GM12891 (cell line): ENCODE results near the gene HOXC12.

ENCODE experiments used
- DNase-seq: peaks from one replicate; pipeline ENCODE4 v3.0.0; 2011; ENCODE audit warnings: low spot score; ENCODE audit not compliant: insufficient read length
- FAIRE-seq: peaks from 2 replicates; lab custom pipeline; 2011; peaks lifted over from hg19 to GRCh38; lab: Jason Lieb, UNC
- PAX5 ChIP-seq: IDR thresholded peaks from 2 replicates; pipeline ENCODE4 v1.6.1; 2011; ENCODE audit warnings: low read length, moderate library complexity, mild to moderate bottlenecking; ENCODE audit not compliant: insufficient read depth, severe bottlenecking
- POLR2A ChIP-seq: IDR thresholded peaks from 2 replicates; pipeline ENCODE4 v1.6.1; 2011; ENCODE audit warnings: low read depth, low read length, control low read depth
- POLR2AphosphoS5 ChIP-seq: IDR thresholded peaks from 2 replicates; pipeline ENCODE4 v1.6.1; 2011; ENCODE audit warnings: low read depth, low read length, control low read depth
- POU2F2 ChIP-seq: IDR thresholded peaks from 2 replicates; pipeline ENCODE4 v1.6.1; 2011; ENCODE audit warnings: low read depth, mild to moderate bottlenecking, control low read depth, low read length, moderate library complexity
- SPI1 ChIP-seq: IDR thresholded peaks from 2 replicates; pipeline ENCODE4 v1.6.1; 2011; ENCODE audit warnings: low read depth, low read length, control low read depth
- TAF1 ChIP-seq: IDR thresholded peaks from 2 replicates; pipeline ENCODE4 v1.6.1; 2011; ENCODE audit warnings: low read depth, low read length, control low read depth

The HOXC12 gene

DNA sequence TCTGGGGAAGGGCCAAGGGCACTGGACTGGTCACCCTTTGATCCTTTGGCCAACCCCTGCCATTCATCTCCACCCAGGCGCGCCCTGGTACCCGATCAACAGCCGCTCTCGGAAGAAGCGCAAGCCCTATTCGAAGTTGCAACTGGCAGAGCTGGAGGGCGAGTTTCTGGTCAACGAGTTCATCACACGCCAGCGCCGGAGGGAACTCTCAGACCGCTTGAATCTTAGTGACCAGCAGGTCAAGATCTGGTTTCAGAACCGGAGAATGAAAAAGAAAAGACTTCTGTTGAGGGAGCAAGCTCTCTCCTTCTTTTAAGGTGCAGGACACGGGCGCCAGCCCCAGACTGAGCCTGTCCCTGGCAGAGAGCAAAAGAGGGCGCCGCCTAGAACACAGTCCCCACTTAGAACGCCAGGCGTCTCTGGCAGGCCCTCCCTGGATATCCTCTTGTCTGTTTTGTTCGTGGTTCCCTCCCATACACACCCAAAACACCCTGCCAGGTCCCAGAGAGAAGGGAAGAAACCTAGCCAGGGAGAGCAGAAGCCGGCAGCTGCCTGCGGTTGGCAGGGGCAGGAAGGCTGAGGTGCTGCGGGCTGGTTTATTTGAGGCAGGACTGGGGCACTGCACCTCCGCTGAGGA lies 1.7 kb downstream of the HOXC12 start:
- DNase-seq (no peak), FAIRE-seq (no peak)
- TF ChIP-seq PAX5: no peak
- TF ChIP-seq SPI1: no peak
- no peak for TF ChIP-seq POLR2A
- TF ChIP-seq POU2F2: no peak
- no peak for TF ChIP-seq POLR2AphosphoS5
- no peak for TF ChIP-seq TAF1

DNA sequence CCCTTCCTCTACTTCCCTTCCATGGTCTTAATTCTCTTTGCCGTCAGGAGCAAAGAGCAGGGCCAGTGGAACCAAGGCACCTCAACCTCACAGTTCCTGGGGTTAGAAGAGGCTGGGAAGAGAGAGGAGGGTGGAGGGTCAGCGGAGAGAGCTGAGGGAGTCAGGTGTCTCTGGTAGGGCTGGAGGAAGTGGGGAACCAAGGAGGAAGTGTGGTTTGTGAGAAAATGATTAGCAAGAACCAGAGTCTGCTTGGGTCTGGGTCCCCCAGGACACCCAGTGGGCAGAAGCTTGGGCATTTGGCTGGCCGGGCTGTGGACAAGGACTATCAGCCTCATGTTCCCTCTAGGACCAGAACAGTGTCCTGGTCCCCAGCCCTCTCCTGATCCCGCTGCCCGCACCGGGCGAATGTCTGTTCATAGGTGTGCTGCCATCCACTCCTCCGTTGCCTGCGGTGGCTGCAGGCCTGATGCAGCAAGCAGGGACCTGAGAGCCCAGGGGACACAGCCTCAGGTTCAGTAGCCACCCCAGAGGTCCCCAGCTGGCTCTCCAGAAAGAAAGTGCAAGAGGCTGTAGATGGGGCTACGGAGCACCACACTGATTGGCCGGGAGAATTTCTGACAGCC lies 2.3 kb downstream of the HOXC12 start:
- TF ChIP-seq POU2F2 (no peak), SPI1 (peak; percentile 24; the same call in 1 of the 2 replicates), POLR2AphosphoS5 (no peak), TAF1 (no peak)
- DNase-seq (no peak), FAIRE-seq (no peak)

DNA sequence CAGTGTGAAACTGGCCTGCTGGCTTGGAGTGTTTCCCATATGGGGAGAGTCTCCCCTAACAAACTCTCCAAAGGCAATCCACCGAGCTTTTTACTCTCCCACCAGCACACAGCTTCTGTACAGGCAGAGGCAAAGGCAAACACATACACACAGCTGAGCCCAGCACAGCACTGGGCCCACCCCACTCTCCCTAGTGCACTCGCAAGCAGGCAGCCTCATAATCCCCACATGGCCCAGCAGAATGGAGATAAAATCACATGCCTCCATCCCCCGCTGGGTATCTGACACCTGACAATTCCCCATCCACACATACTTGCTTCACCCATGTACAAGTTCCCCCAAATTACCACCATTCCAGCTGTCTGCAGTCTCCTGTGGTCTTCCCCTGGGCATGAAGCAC lies 3.4 kb downstream of the HOXC12 start:
- FAIRE-seq (no peak), DNase-seq (no peak)
- TF ChIP-seq POU2F2 (no peak), PAX5 (no peak), SPI1 (no peak)

DNA sequence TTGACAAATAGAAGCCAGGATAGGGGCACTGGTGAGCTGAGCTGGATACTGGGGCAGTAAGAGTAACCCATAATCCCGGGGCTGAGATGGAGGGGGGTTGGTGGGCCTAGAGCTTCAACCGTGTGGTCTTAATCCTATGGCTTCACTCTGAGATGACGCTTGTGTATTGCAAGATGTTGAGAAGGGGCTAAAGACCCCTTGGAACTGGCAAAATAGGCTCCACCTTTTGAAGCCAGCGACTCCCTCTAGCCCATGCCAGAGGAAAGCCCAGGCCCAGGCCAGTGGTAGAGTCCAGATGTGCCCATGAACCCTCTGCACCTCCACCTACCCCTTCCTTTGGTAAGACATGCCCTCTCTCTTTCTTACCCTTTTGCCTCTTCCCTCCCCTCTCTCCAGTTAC lies 4.6 kb downstream of the HOXC12 start:
- FAIRE-seq: no peak
- TF ChIP-seq PAX5 (no peak), POLR2AphosphoS5 (no peak), TAF1 (no peak)
- no peak for DNase-seq

DNA sequence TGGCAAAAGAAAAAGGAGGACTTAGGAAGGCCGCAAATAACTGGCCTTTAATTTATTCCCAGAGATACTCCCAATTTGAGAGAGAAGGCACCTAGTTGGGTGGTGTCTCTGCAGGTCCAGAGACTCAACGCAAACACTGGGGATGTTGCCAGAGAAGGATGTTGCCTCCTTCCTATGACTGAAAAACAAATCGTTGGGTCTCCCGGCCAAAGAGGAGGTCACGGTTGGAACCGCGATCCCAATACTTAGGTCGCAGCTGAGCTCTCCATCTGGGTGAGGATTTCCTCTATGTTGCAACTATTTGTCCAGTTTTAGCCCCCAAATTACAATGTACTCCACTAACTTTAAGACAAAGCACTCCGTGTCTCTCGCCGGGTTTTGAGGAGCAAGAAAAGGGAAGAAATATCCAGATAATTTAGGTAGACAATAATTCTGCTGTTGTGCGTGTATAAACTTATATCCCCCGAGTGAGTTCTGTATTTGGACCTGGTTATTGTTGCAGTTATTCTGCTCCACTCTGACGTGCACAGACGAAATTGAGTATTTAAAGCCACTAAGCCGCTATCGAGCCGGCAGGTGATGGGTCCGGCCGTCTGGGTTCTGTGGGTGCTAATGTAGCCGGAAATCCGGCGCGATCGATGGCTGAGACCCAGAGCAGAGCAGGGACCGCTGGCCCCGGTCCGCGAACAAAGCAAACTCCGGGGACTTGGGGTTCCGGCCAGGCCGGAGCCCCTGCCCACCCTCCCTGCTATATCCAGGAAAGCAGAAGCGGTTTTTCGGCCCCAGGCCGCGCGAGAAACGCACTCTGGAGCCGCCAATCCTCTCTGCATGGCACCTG lies 5.7 kb downstream of the HOXC12 start:
- DNase-seq: no peak
- no peak for FAIRE-seq
- TF ChIP-seq POLR2A: no peak
- no peak for TF ChIP-seq PAX5
- TF ChIP-seq SPI1: no peak
- no peak for TF ChIP-seq POU2F2
- TF ChIP-seq TAF1: no peak
- TF ChIP-seq POLR2AphosphoS5: no peak

DNA sequence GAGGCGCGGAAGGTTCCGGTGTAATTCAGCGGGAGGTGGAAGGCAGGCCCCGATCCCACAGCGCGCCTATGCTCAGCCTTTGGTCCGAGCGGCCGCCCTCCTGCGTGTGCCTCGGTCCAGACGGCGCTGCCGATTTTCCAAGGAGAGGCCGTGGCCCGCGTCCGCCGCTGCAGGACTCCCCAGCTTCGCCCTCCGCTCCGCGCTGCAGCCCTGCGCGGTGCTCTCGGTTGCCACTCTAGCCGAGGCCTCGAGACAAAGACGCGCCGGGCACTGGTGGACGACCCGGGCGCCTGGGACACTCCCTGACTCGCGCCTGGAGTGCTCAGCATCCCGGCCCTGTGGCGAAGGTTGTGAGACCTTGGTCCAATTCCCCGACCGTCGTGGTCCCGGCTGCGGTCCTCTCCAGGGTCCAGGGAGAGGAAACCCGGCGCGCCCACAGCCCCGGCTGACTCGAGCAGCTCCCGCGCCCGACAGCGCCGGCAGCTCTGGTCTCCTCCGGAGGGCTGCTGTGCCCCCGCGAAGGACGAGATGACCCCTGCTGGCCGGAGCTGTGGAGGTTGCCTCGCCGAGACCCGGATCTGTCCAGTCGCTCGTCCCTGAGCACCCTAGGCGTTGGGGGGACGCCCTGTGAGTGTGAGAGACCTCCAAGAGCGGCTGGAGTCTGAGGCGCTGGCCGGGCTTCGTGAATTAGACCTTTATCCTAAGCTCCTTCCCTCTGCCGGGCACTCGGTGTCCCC lies 6.5 kb downstream of the HOXC12 start:
- FAIRE-seq: no peak
- no peak for DNase-seq
- TF ChIP-seq TAF1 (no peak), PAX5 (no peak), POLR2AphosphoS5 (no peak), POLR2A (no peak), SPI1 (no peak), POU2F2 (no peak)

DNA sequence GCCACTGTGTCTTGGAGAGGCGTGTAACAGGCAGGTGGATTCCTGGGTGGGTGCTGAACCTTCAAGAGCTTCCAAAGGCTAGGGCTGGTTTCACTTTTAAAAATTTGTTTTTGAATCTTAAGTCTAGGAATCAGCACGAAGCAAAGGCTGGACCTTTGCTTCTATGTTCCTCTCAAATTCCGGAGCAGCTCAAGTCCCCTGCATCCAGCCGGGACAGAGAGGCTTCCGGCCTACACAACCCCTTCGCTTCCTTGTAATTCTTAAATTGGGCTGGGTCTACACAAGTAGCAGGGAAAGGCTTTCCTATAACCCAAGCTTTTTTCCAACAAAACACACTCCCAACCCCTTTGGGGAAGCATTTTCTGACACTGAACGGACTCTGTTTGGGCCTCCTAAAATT lies 8.3 kb downstream of the HOXC12 start:
- FAIRE-seq (no peak), DNase-seq (no peak)
- no peak for TF ChIP-seq POLR2AphosphoS5
- no peak for TF ChIP-seq POLR2A
- no peak for TF ChIP-seq PAX5
- TF ChIP-seq TAF1: no peak
- TF ChIP-seq POU2F2: no peak
- TF ChIP-seq SPI1: no peak

DNA sequence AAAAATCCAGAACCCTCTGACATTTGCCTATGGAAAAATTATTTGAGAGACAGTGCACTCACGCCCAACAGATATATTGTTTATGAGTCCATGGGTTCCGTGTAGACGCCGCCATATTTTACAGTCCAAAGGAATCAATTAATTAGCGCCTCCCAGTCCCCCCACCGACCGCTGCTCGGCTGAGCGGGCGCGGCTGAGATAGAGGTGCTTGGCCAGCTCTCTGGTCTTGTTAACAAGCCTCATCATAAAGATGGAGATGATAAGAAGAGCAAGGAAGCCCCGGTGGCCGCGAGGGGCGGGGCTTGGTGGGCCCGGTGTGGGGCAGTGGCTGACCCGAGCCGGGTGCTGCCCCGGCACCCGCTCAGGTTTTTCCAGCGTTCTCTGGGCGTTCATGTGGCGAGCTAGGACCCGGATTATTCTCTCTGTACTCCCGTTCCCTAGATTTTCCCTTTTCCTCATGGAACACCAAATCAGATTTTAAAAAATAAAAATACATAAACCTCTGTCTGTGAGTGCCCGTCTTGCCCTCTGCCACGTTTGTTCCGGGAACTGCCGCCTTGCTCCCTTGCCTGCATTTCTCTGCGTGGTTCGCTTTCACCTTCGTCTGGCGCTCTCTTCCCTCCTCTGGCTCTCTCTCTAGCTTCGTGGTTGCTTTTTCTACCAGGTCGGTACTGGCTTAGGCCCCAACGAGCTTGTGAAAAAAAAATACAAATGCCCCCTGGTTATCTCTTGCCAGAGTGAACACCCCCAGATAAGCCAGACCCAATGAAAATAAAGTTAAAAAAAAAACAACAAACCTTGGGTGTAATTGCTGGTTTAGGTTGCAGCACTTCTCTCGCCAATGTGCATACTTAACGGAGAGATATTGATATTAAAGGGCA lies 9.0 kb downstream of the HOXC12 start:
- TF ChIP-seq POLR2A (no peak), TAF1 (no peak), POU2F2 (no peak), POLR2AphosphoS5 (no peak), SPI1 (no peak), PAX5 (no peak)
- FAIRE-seq (no peak), DNase-seq (no peak)

DNA sequence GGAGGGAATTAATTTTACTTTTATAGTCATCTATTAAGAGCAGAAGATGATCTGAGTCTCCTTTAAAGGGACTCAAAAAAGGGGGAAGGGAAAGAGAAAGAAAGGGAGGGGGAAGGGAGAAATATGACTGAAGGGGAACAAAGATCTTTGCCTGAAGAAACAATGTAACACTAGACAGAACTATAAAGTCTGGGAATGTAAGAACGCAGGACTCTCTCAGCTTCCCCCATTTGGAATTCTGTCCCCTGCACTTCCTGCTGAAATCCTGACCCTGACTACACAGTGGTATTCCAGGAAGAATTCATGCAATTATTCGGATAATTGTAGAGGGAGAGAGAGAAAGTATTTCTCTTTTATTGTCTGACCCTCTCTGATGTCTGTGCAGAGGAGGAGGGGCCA lies 9.6 kb downstream of the HOXC12 start:
- no peak for TF ChIP-seq POLR2A
- TF ChIP-seq TAF1: no peak
- no peak for TF ChIP-seq PAX5
- no peak for TF ChIP-seq POLR2AphosphoS5
- no peak for DNase-seq
- no peak for FAIRE-seq
